Astrocyte (in vitro differentiated cells and primary cell): ENCODE measurements around the gene FEZF2. TPM values are rescaled to one million over a fixed set of nuclear protein-coding genes. Genes with fewer than 3 reads are reported as not detected.

ENCODE experiments used
- DNase-seq: peaks from one replicate; pipeline ENCODE4 v3.0.0-alpha.2; 2010; ENCODE audit warnings: low read depth
- FAIRE-seq: peaks from 2 replicates; lab custom pipeline; 2011; peaks lifted over from hg19 to GRCh38; lab: Jason Lieb, UNC
- H2AFZ ChIP-seq: 2 replicates; pipeline ENCODE4 v1.6.0; 2012; ENCODE audit warnings: low read depth, low read length, inconsistent platforms
- H3K27ac ChIP-seq: 2 replicates; pipeline ENCODE4 v1.5.1; 2011; ENCODE audit warnings: low read depth, low read length, inconsistent platforms
- H3K27me3 ChIP-seq: 2 replicates; pipeline ENCODE4 v1.6.0; 2011; ENCODE audit warnings: low read length, inconsistent platforms; ENCODE audit not compliant: insufficient read depth
- H3K36me3 ChIP-seq: 2 replicates; pipeline ENCODE4 v1.5.1; 2011; ENCODE audit warnings: low read length, inconsistent platforms; ENCODE audit not compliant: insufficient read depth
- H3K4me1 ChIP-seq: 2 replicates; pipeline ENCODE4 v1.5.1; 2011; ENCODE audit warnings: low read length, inconsistent platforms; ENCODE audit not compliant: insufficient read depth
- H3K4me2 ChIP-seq: 2 replicates; pipeline ENCODE4 v1.6.0; 2012; ENCODE audit warnings: low read length, inconsistent platforms
- H3K4me3 ChIP-seq: 2 replicates; pipeline ENCODE4 v1.5.1; 2011; ENCODE audit warnings: low read depth, mild to moderate bottlenecking, low read length, inconsistent platforms; ENCODE audit not compliant: insufficient read depth
- H3K79me2 ChIP-seq: 2 replicates; pipeline ENCODE4 v1.6.0; 2012; ENCODE audit warnings: mild to moderate bottlenecking, low read length, inconsistent platforms; ENCODE audit not compliant: insufficient read depth
- H3K9ac ChIP-seq: 2 replicates; pipeline ENCODE4 v1.6.0; 2012; ENCODE audit warnings: mild to moderate bottlenecking, low read length, inconsistent platforms
- H3K9me3 ChIP-seq: 2 replicates; pipeline ENCODE4 v1.5.1; 2012; ENCODE audit warnings: low read depth, mild to moderate bottlenecking, low read length, inconsistent platforms; ENCODE audit not compliant: insufficient read depth
- H4K20me1 ChIP-seq: 2 replicates; pipeline ENCODE4 v1.6.0; 2012; ENCODE audit warnings: low read length, inconsistent platforms; ENCODE audit not compliant: insufficient read depth
- H3K27ac Mint-ChIP-seq: one replicate; pipeline ENCODE4 v1.8.0; 2021; ENCODE audit warnings: mild to moderate bottlenecking, mixed read lengths; ENCODE audit not compliant: unreplicated experiment
- H3K27me3 Mint-ChIP-seq: one replicate; pipeline ENCODE4 v1.8.0; 2021; ENCODE audit warnings: low read depth, mixed read lengths; ENCODE audit not compliant: unreplicated experiment
- H3K36me3 Mint-ChIP-seq: one replicate; pipeline ENCODE4 v1.8.0; 2021; ENCODE audit warnings: low read depth, mixed read lengths; ENCODE audit not compliant: unreplicated experiment
- H3K4me1 Mint-ChIP-seq: one replicate; pipeline ENCODE4 v1.8.0; 2021; ENCODE audit warnings: low read depth, mixed read lengths; ENCODE audit not compliant: unreplicated experiment
- H3K4me3 Mint-ChIP-seq: one replicate; pipeline ENCODE4 v1.8.0; 2021; ENCODE audit warnings: mild to moderate bottlenecking, moderate library complexity, mixed read lengths; ENCODE audit not compliant: unreplicated experiment
- H3K9me3 Mint-ChIP-seq: one replicate; pipeline ENCODE4 v1.8.0; 2021; ENCODE audit warnings: mild to moderate bottlenecking, mixed read lengths; ENCODE audit not compliant: unreplicated experiment
- CTCF ChIP-seq: IDR thresholded peaks from 2 replicates; pipeline ENCODE4 v1.5.1; 2011; ENCODE audit warnings: low read depth, mild to moderate bottlenecking, inconsistent platforms, low read length, moderate library complexity; ENCODE audit not compliant: insufficient read depth
- EZH2 ChIP-seq: IDR thresholded peaks from 2 replicates; pipeline ENCODE4 v1.6.1; 2012; ENCODE audit warnings: mild to moderate bottlenecking, low read length, inconsistent platforms; ENCODE audit not compliant: insufficient read depth
- total RNA-seq: library from RNA; stranded (reverse); gene quantifications from 2 replicates; pipeline ENCODE4 v1.2.1, GENCODE V29; 2021

Gene FEZF2
- total RNA-seq, 1 donor from 2014 or later = not detected

DNA sequence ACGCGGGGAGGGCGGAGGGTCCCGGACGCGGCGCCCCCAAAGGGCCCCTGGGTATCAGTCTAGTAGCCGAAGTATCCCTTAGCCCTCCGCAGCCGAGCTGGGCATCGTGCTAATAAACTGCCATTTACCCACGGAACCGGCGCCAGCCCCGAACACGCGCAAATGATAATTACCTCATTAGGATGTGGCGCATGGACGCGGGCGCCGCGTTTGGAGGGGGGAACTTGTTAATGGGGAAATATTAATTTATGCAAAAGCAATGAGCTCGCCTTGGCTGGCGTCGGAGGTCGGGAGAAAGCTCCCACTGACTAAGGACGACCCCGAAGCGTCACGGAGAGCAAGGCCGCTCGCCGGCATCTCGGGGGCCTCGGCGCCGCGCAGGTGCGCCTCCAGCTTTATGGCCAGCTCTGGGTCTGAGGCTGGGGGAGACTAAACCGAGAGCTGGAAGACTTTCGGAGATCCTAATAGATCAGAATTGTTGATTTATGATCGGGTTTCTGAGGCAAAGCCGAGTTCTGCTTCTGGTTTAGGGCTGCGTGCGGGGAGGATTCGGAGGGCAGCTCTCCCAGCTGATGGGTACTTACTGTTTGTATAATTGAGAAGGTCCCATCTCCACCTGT lies 474 bp upstream of the FEZF2 start:
- peaks cover 5% of the 10 kb centered on the region for H3K4me1 Mint-ChIP-seq
- H3K36me3 Mint-ChIP-seq = peaks cover 1% of the 10 kb centered on the region
- Histone ChIP-seq H3K27ac (no peak overlapping the region), H3K36me3 (no peaks in the 10 kb centered on the region), H3K9ac (no peak overlapping the region), H3K4me1 (peaks cover 6% of the 10 kb centered on the region), H2AFZ (no peak overlapping the region), H3K79me2 (no peaks in the 10 kb centered on the region), H3K9me3 (peaks cover 3% of the 10 kb centered on the region), H3K4me2 (peak overlapping the region; percentile 90), H3K4me3 (peak overlapping the region; percentile 52), H4K20me1 (peaks cover 7% of the 10 kb centered on the region), H3K27me3 (peaks cover 92% of the 10 kb centered on the region)
- DNase-seq (no peak), FAIRE-seq (no peak)
- peak overlapping the region; percentile 40 for H3K4me3 Mint-ChIP-seq
- peak; percentile 69 for TF ChIP-seq EZH2
- no peak for TF ChIP-seq CTCF
- H3K27me3 Mint-ChIP-seq = peaks cover 84% of the 10 kb centered on the region
- H3K27ac Mint-ChIP-seq = peak overlapping the region; percentile 47
- peaks cover 22% of the 10 kb centered on the region for H3K9me3 Mint-ChIP-seq

- Histone ChIP-seq H3K36me3 (no peaks in the 10 kb centered on the region), H3K4me3 (no peak overlapping the region), H2AFZ (no peak overlapping the region), H3K4me2 (no peak overlapping the region), H4K20me1 (peaks cover 7% of the 10 kb centered on the region), H3K9ac (no peak overlapping the region), H3K9me3 (peaks cover 3% of the 10 kb centered on the region), H3K27me3 (peaks cover 94% of the 10 kb centered on the region), H3K79me2 (no peaks in the 10 kb centered on the region), H3K4me1 (peaks cover 6% of the 10 kb centered on the region), H3K27ac (no peak overlapping the region)
- Mint-ChIP-seq H3K27me3 (peaks cover 85% of the 10 kb centered on the region), H3K9me3 (peaks cover 24% of the 10 kb centered on the region), H3K4me3 (no peak overlapping the region), H3K36me3 (peaks cover 1% of the 10 kb centered on the region), H3K4me1 (peaks cover 5% of the 10 kb centered on the region), H3K27ac (no peak overlapping the region)
- DNase-seq (no peak), FAIRE-seq (no peak)
- TF ChIP-seq CTCF = no peak
- TF ChIP-seq EZH2 = peak; percentile 85
Measured at GRCh38 chr3:62372621-62373041, 719 bp downstream of the FEZF2 start.
